Activated T-helper 17 cell treated with anti-CD3 and anti-CD28 coated beads, Interleukin-2, amount 50 U/mL, for 72 hours (primary cell): Measurements from ENCODE around the gene HBB. TPM values are rescaled to one million over a fixed set of nuclear protein-coding genes. Genes with fewer than 3 reads are reported as not detected.

Source experiments
- ATAC-seq: fragments of 150-1000 bp; cut with Tn5 transposase; replicated peaks from 2 replicates; pipeline ENCODE4 v1.10.0; 2021; ENCODE audit warnings: mild to moderate bottlenecking, moderate library complexity
- H3K27ac Mint-ChIP-seq: one replicate; pipeline ENCODE4 v1.8.0; 2022; ENCODE audit warnings: mixed read lengths
- H3K27me3 Mint-ChIP-seq: one replicate; pipeline ENCODE4 v1.8.0; 2022; ENCODE audit warnings: mixed read lengths
- H3K36me3 Mint-ChIP-seq: one replicate; pipeline ENCODE4 v1.8.0; 2022; ENCODE audit warnings: low read depth, mild to moderate bottlenecking, mixed read lengths
- H3K4me1 Mint-ChIP-seq: one replicate; pipeline ENCODE4 v1.8.0; 2022; ENCODE audit warnings: mixed read lengths
- H3K4me3 Mint-ChIP-seq: one replicate; pipeline ENCODE4 v1.8.0; 2022; ENCODE audit warnings: mild to moderate bottlenecking, mixed read lengths
- H3K9me3 Mint-ChIP-seq: one replicate; pipeline ENCODE4 v1.8.0; 2022; ENCODE audit warnings: mixed read lengths
- total RNA-seq, 2 donors: library from RNA; stranded (reverse); gene quantifications; one replicate each; pipeline ENCODE4 v1.2.3, GENCODE V29; 2022

Gene HBB
- total RNA-seq, 2 donors from 2014 or later = not detected

- no peak overlapping the region for H3K27ac Mint-ChIP-seq
- no peak overlapping the region for H3K4me3 Mint-ChIP-seq
- no peaks in the 10 kb centered on the region for H3K9me3 Mint-ChIP-seq
- no peaks in the 10 kb centered on the region for H3K36me3 Mint-ChIP-seq
- H3K4me1 Mint-ChIP-seq = no peaks in the 10 kb centered on the region
- no peak for ATAC-seq
- H3K27me3 Mint-ChIP-seq = peaks cover 4% of the 10 kb centered on the region
Observed at GRCh38 chr11:5224538-5225479, 2.1 kb downstream of the HBB start.

- Mint-ChIP-seq H3K4me1 (no peaks in the 10 kb centered on the region), H3K9me3 (peaks cover 4% of the 10 kb centered on the region), H3K36me3 (no peaks in the 10 kb centered on the region), H3K27ac (no peak overlapping the region), H3K27me3 (peaks cover 4% of the 10 kb centered on the region), H3K4me3 (no peak overlapping the region)
- no peak for ATAC-seq
Observed at GRCh38 chr11:5223686-5224085, 3.2 kb downstream of the HBB start.

GRCh38 chr11:5223146-5223545, 3.7 kb downstream of the HBB start:
- Mint-ChIP-seq H3K27ac (no peak overlapping the region), H3K4me1 (no peaks in the 10 kb centered on the region), H3K9me3 (peaks cover 5% of the 10 kb centered on the region), H3K36me3 (no peaks in the 10 kb centered on the region), H3K4me3 (no peak overlapping the region), H3K27me3 (peaks cover 4% of the 10 kb centered on the region)
- ATAC-seq = no peak

GRCh38 chr11:5210376-5210885, 16.4 kb downstream of the HBB start:
- peaks cover 3% of the 10 kb centered on the region for H3K27me3 Mint-ChIP-seq
- no peak for ATAC-seq
- no peaks in the 10 kb centered on the region for H3K9me3 Mint-ChIP-seq
- H3K27ac Mint-ChIP-seq = no peak overlapping the region
- H3K4me3 Mint-ChIP-seq = no peak overlapping the region
- H3K36me3 Mint-ChIP-seq = no peaks in the 10 kb centered on the region
- H3K4me1 Mint-ChIP-seq = no peaks in the 10 kb centered on the region

- no peak overlapping the region for H3K27ac Mint-ChIP-seq
Observed at GRCh38 chr11:5204787-5205186, 22.1 kb downstream of the HBB start.

GRCh38 chr11:5203366-5203765, 23.5 kb downstream of the HBB start:
- H3K36me3 Mint-ChIP-seq = no peaks in the 10 kb centered on the region
- no peaks in the 10 kb centered on the region for H3K9me3 Mint-ChIP-seq
- no peak overlapping the region for H3K4me3 Mint-ChIP-seq
- no peak overlapping the region for H3K27ac Mint-ChIP-seq
- ATAC-seq = no peak
- H3K4me1 Mint-ChIP-seq = no peaks in the 10 kb centered on the region
- peaks cover 21% of the 10 kb centered on the region for H3K27me3 Mint-ChIP-seq

More at GRCh38 chr11:5204787-5205186, 22.1 kb downstream of the HBB start:
- no peaks in the 10 kb centered on the region for H3K9me3 Mint-ChIP-seq
- no peak for ATAC-seq
- no peaks in the 10 kb centered on the region for H3K36me3 Mint-ChIP-seq
- H3K4me1 Mint-ChIP-seq = no peaks in the 10 kb centered on the region
- H3K27me3 Mint-ChIP-seq = peaks cover 18% of the 10 kb centered on the region
- H3K4me3 Mint-ChIP-seq = no peak overlapping the region

GRCh38 chr11:5200582-5200981, 26.3 kb downstream of the HBB start, which contains the start of gene OR51V1:
Gene OR51V1, minus strand, starts transcription at chr11:5200682. Its CDS starts 0 bp downstream, at chr11:5200682.
- Mint-ChIP-seq H3K4me3 (no peak within 1 kb of the TSS), H3K27ac (no peak within 1 kb of the TSS), H3K9me3 (no peaks in the 10 kb centered on the region), H3K36me3 (no peaks in the 10 kb centered on the region), H3K4me1 (no peaks in the 10 kb centered on the region), H3K27me3 (peaks cover 18% of the 10 kb centered on the region)
- no peak for ATAC-seq

GRCh38 chr11:5198285-5198684, 28.6 kb downstream of the HBB start:
- Mint-ChIP-seq H3K27ac (no peak overlapping the region), H3K4me1 (no peaks in the 10 kb centered on the region), H3K4me3 (no peak overlapping the region), H3K27me3 (peaks cover 14% of the 10 kb centered on the region), H3K9me3 (no peaks in the 10 kb centered on the region), H3K36me3 (no peaks in the 10 kb centered on the region)
- ATAC-seq = no peak

GRCh38 chr11:5197536-5197935, 29.3 kb downstream of the HBB start:
- Mint-ChIP-seq H3K36me3 (no peaks in the 10 kb centered on the region), H3K27me3 (peaks cover 10% of the 10 kb centered on the region), H3K4me3 (no peak overlapping the region), H3K9me3 (no peaks in the 10 kb centered on the region), H3K27ac (no peak overlapping the region), H3K4me1 (no peaks in the 10 kb centered on the region)
- ATAC-seq = no peak

GRCh38 chr11:5196731-5197130, 30.1 kb downstream of the HBB start:
- Mint-ChIP-seq H3K27ac (no peak overlapping the region), H3K4me1 (no peaks in the 10 kb centered on the region), H3K9me3 (no peaks in the 10 kb centered on the region), H3K27me3 (peaks cover 10% of the 10 kb centered on the region), H3K36me3 (no peaks in the 10 kb centered on the region), H3K4me3 (no peak overlapping the region)
- no peak for ATAC-seq

- no peak overlapping the region for H3K27ac Mint-ChIP-seq
- no peaks in the 10 kb centered on the region for H3K36me3 Mint-ChIP-seq
- no peak overlapping the region for H3K4me3 Mint-ChIP-seq
- ATAC-seq = no peak
- no peaks in the 10 kb centered on the region for H3K9me3 Mint-ChIP-seq
- H3K4me1 Mint-ChIP-seq = no peaks in the 10 kb centered on the region
- peaks cover 13% of the 10 kb centered on the region for H3K27me3 Mint-ChIP-seq
Observed at GRCh38 chr11:5196067-5196466, 30.8 kb downstream of the HBB start.

- Mint-ChIP-seq H3K27me3 (peaks cover 4% of the 10 kb centered on the region), H3K9me3 (no peaks in the 10 kb centered on the region), H3K4me1 (no peaks in the 10 kb centered on the region), H3K27ac (no peak overlapping the region), H3K36me3 (no peaks in the 10 kb centered on the region), H3K4me3 (no peak overlapping the region)
- no peak for ATAC-seq
Observed at GRCh38 chr11:5192738-5193137, 34.1 kb downstream of the HBB start.

- H3K4me1 Mint-ChIP-seq = no peaks in the 10 kb centered on the region
- no peaks in the 10 kb centered on the region for H3K36me3 Mint-ChIP-seq
- no peaks in the 10 kb centered on the region for H3K9me3 Mint-ChIP-seq
- peaks cover 14% of the 10 kb centered on the region for H3K27me3 Mint-ChIP-seq
- ATAC-seq = no peak
- no peak overlapping the region for H3K4me3 Mint-ChIP-seq
- no peak overlapping the region for H3K27ac Mint-ChIP-seq
Observed at GRCh38 chr11:5188201-5188600, 38.7 kb downstream of the HBB start.

- no peak for ATAC-seq
- Mint-ChIP-seq H3K27ac (no peak overlapping the region), H3K9me3 (no peaks in the 10 kb centered on the region)
Observed at GRCh38 chr11:5178046-5178837, 48.6 kb downstream of the HBB start.

More at GRCh38 chr11:5178046-5178837, 48.6 kb downstream of the HBB start:
- Mint-ChIP-seq H3K27me3 (peaks cover 7% of the 10 kb centered on the region), H3K4me1 (no peaks in the 10 kb centered on the region), H3K4me3 (no peak overlapping the region), H3K36me3 (no peaks in the 10 kb centered on the region)
